HG03342 (cell line): ENCODE results near the gene DEK.
"Not testable (repeated sequence)": the region's sequence is repeated elsewhere in the genome, so short reads cannot be mapped to it uniquely, and the experiment has no call there.

Experiments used
- ATAC-seq: cut with Tn5 transposase; IDR thresholded peaks from one replicate; pipeline ENCODE4 v1.9.1; 2021; ENCODE audit warnings: mild to moderate bottlenecking, moderate library complexity; ENCODE audit not compliant: unreplicated experiment

DEK gene, protein sequence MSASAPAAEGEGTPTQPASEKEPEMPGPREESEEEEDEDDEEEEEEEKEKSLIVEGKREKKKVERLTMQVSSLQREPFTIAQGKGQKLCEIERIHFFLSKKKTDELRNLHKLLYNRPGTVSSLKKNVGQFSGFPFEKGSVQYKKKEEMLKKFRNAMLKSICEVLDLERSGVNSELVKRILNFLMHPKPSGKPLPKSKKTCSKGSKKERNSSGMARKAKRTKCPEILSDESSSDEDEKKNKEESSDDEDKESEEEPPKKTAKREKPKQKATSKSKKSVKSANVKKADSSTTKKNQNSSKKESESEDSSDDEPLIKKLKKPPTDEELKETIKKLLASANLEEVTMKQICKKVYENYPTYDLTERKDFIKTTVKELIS

DNA sequence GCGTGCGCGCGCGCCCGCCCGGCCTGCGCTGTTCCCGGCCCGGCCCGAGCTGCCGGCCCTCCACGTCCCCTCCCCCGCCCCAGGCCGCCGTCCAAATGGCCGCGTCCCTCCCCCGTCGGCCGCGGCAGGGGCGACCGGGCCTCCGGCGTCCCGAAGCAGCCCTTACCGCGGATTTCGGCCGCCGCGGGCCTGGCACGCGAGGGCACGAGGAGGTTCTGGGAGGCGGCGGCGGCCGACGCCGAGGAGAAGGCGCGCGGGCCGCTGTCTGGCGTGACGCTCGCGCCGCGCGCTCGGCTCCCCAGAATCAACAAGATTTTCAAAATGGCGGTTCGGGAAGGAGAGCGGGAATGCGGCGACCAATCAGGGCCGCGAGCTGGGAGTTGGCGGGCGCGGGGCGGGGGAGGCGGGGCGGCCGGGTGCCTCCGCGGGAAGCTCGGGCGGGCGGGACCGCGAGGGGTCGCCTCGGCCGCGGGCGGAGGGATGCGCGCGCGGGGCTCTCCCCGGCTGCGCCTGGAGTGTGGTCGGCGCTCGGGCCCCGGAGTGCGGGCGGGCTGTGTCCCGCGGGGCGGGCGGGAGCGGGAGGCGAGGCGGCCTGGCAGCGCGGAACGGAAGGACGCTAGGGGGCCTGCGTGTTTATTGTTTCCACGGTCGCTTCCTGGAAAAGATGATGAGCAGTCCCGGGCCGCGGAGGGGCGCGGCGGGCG, at the start of gene DEK:
Gene DEK, minus strand, starts transcription at position 312 of the 704 bp plus-strand sequence. CDS start 543 bp downstream, outside the sequence.
- ATAC-seq, result peak; percentile 36

DNA sequence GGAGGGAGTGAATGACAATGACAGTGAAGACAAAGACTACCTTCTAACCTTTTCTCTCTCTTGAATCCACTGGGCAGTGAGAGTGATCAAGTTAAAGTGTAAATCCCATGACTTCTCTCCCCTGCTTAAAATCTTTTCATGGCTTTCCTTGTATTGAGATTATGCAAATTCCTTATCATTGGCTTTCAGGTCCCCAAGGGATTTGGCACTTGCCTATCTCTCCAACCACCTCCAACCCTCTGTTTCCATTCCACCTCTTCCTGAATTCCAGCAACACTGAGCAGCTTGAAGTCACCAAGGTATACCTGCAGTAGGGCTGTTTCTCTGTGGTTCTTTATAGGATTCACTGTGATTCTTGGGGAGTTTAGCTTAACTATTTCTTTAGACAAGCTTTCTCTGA, 48.0 kb upstream of the DEK start:
- no peak for ATAC-seq

DNA sequence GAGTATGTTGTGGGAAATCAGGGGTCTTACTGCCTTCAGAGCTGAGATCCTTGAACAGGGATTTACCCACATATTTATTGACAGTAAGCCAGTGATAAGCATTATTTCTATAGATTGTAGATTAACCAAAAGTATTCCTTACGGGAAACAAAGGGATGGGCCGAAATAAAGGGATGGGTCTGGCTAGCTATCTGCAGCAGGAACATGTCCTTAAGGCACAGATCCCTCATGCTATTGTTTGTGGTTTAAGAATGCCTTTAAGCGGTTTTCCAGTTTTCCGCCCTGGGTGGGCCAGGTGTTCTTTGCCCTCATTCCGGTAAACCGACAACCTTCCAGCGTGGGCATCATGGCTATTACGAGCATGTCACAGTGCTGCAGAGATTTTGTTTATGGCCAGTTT, 45.7 kb upstream of the DEK start:
- not testable (repeated sequence) for ATAC-seq

DNA sequence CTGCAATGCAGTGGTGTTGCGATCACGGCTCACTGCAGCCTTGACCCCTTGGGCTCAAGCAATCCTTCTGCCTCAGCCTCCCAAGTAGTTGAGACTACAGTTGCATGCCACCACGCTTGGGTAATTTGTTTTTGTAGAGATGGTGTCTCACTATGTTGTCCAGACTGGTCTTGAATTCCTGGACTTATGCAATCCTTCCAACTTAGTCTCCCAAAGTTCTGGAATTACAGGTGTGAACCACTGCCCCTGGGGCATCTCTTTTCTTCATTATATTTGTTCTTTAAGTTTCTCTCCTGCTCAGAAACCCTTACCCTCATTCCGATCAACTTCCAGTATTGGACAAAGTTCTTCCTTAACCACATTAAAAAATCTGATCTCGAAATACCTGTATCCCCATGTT, 44.7 kb upstream of the DEK start:
- ATAC-seq, result no peak

DNA sequence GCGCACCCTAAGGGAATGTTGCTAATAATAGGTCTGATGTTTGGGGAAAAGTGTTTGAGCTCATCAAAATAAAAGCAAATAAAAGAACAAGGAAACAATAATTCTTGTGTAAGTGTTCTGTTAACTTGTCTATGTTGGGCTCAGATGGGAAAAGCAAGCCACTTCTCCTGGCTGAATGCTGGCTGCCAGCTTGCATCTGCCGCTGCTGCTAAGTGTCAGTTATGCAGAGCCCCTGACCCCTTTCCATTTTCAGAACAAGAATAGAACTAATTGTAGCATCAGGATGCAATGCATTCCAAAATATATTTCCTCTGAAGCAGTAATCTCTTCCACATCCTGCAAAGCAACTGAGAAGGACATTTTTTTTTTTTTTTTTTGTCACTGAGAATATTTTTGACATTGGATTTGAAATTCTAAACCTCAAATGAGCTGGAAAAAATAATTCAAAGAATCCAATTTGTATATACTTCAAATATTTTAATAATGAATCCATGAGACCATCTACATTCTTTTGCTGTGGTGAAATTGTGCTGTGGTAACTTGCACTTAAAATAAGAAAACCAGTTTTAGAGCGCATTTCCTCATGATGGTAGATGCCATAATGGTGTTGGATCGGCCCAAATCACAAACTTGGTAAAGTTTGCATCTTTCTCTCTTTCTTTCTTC, 43.9 kb upstream of the DEK start:
- ATAC-seq, result no peak

DNA sequence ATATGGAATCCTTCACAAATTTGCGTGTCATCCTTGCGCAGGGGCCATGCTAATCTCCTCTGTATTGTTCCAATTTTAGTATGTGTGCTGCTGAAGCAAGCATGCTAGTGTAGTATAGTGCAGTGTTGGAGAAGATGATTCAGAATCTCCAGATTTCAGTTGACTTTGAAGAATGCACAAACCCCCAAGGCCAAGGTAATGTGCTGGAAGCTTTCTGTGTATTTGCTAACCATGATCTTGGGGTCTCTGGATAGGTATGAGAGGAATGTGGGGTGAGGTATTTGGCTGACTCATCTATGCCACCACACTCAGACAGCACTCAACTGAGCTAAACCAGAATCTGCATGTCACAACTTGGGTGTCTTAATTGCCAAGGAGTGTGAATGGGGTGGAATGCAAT, 42.6 kb upstream of the DEK start:
- no peak for ATAC-seq

DNA sequence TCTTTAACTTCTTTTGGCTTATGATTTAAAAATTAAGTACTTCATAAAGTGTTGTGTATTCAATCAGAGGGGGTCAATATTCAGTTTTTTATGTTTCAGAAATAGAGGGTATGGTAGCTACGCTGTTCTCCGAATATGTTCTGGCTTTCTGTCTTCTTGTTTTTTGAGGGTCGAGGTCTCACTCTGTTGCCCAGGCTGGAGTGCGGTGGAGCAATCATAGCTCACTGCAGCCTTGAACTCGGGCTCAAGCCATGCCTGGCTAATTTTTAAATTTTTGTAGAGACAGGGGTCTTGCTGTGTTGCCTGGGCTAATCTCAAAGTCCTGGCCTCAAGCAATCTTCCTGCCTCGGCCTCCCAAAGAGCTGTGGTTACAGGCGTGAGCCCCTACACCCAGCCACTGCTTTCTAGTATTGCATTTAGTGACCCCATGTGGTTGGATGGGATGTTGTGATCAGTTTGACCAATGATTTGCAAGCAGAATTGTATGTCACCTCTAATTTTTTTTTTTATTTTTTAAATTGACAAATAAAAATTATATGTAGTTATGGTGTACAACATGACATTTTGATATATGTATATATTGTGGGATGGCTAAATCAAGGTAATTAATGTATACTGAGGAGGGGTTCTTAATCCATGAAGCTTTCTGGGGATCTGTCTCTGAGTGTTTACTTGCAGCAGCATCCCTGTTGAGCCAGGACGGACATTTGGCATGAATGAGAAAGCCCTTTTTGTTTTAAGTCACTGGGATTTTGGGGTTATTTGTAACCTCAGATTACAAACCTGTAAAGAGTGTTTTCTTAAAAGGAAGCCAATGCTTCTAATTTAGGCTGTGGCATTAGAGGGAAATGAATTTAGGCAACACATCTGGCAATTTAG, 38.5 kb upstream of the DEK start:
- ATAC-seq, result no peak

DNA sequence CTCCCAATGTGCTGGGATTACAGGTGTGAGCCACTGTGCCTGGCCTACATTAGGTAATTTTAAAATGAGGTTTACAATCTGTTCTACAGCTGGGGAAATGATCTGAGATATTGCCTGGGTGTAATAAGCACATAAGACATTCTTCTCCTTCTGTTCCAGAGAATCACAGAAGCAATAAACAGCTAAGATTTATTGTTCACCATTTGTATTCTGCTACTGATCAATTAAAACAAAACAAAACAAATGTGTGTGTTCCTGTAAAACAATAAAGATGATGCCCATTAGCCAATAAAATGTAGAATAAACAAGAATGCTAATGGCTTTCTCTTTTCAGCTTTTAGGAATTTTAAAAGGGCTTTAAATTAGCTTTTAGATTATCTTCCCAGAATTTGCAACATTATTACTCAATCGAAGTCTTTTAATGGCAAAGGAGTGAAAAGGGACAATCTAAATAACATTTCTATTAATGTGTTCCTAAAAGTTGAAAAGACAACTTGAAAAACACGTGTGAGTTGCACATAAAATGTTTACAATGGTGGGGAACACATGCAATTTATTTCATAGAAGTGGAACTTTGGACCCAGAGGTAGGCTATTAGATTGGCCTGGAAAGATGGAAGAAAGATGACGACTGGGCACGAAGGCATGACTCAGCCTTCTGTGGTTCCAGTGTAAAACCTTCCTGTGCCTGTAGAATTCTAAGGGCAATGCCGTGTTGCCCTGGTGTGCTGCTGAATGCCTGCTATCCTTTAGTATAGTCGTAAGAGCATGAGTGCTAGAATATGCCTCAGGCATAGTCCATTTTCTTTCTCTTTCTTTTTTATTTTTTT, 29.0 kb upstream of the DEK start:
- no peak for ATAC-seq

DNA sequence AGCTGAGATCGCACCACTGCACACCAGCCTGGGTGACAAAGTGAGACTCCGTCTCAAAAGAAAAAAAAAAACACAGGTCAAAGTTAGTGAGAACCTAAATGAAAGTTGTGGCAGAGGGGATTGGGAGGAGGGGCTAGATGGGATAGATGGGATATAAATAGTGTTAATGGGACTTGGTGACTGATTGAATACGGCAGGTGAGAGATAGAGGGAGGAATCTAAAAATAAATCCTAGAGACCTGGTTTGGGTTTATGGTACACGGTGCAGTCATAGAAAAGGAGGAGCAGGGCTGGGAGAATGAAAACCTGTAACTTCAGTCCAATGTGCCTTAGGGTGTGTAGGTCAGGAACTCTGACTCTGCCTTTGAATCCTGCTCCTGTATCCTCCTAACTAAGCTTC, 25.0 kb upstream of the DEK start:
- ATAC-seq, result no peak

DNA sequence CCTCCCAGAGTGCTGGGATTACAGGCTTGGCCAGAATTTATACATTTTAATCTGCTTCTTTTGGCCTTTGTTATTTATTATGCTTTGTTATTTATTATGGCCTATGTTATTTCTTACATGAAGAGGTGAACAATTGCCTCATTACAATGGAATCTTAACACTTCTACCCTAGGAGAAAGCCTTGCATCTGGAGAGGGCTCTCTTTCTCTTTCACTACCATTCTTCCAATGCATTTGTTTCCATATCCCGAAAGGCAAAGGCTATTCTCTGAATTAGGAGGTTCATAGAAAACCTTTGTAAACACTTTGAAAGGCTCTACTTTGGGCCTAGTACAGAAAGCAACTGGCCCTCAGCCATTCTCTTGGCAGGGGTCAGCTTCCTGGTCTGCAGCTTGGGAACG, 19.9 kb upstream of the DEK start:
- ATAC-seq, result no peak

DNA sequence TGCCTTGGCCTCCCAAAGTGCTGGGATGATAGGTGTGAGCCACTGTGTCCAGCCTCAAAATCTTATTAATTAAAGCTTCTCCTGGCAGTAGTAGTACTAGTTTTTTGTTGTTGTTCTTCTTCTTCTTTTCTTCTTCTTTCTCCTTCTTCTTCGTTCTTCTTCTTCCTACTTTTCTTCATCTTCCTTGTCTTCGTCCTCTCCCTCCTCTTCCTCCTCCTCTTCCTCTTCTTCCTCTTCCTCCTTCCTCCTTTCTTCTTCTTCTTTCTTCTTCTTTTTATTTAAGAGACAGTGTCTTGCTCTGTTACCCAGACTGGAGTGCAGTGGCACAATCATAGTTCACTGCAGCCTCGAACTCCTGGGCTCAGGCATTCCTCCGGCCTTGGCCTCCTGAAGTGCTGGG, 17.2 kb upstream of the DEK start:
- ATAC-seq, result no peak

DNA sequence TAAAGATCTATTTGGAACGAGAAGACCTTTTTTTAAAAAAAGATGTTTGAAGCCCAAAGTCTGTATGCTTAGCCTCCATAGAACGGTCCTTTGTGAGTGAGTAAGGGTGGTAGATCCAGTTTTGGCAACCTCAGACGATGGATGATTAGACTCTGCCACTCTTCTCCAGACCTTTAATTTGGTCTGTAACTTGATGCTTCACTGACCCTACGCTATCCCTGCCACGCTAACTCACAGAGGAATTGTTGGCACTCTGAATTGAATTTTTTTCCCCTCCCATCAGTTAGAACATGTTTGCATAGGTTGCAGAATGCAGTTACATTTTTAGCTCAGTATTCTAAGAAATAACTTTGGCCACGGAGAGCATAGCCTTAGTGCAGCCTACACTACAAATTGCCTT, 15.8 kb upstream of the DEK start:
- no peak for ATAC-seq

DNA sequence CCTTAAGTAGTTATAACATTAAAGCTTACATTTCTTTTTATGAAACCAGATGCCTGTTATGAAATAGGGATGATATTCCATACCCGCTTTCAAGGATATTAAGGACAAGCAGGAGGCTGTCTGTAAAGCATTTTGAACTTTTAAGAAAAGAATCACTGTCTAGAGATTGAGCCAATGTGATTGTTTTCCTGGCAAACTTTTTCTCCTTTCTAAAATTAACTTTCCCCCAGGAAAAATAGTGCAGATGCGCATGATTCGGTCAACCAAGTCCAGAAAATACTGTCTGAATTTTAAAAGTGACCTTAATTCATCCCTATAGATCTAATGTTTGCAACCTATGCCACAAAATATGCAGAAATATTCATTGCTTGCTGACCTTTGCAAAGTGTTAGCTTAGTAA, 15.1 kb upstream of the DEK start:
- no peak for ATAC-seq

DNA sequence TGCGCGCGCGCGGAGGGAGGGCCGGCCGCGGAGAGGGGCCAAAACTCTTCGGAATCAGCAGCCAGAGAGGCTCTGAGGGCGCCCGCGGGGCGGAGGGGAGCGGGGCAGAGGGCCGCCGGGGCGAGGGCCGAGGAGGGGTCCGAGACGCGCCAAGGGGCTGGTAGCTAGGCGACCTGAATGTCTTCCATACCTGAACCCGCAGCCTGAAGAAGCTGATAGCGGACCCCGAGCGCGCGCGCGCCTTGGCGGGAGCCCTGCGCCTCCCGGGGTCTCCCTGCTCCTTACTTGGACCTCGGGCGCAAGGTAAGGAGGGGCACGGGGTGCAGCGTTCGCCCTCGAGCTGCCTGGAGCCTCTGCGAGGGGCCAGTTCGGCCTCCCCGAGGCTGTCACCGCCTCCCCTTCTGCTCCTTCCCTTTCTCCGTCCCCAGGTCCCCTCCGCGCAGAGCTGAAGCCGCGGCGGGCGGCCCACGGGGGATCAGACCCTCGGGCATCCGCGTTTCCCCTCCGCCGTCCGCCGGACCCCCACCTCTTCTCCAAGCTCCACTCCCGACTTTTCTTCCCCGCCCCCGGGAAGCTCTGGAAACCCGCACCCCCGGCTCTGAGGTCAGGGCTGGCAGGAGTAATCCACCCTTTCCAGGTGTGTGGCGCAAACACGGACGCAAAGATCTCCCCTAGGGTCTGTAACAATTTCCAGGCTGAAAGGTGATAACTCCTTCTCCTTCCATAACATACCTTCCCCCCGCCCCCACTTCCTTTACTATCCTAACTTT, 13.1 kb upstream of the DEK start:
- no peak for ATAC-seq

DNA sequence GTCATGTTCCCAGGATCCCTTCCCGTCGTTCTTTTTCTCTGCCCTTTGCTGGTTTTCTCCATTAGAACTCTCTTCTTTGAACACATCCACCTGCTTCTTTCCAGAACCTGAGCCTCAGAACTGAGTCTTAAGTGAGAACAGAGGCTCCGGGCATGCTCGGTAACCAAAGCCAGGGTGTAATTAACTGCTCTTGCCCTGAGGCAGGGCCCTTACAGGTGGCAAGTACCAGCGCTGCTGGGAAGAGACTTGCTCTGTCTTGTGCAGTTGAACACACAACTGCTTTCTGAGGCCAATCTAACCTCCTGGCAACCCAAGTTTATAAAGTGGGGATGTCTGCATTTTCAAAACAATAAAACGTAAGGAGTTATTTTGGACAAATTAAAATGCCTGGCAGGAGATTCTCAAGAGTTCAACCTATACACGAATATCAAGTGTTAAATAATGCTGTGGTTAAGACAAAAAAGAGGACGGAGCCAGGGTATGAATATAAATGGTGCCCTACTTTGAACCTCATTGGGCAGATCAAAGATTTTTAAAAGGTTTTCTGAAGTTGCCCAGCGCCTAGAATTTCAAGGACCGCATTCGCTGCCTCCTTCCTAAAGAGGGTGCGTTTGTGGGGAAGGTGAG, 12.4 kb upstream of the DEK start:
- ATAC-seq, result no peak

DNA sequence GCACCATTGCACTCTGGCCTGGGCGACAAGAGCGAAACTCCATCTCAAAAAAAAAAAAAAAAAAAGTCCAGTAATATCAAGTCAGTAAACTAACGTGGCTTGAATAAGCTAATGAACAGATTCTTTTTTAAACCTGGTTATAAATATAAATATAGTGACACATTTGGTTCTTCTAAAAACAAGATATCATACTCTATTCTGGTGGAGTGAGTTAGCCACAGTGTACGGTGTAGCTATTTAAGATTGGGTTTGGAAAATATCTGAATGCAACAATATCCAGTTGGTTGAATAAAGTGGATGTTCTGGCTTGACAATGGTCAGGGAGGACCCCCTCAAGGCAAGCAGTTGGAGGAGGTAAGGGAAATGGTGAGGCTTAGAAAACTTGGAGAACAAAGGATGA, 5.9 kb upstream of the DEK start:
- no peak for ATAC-seq

DNA sequence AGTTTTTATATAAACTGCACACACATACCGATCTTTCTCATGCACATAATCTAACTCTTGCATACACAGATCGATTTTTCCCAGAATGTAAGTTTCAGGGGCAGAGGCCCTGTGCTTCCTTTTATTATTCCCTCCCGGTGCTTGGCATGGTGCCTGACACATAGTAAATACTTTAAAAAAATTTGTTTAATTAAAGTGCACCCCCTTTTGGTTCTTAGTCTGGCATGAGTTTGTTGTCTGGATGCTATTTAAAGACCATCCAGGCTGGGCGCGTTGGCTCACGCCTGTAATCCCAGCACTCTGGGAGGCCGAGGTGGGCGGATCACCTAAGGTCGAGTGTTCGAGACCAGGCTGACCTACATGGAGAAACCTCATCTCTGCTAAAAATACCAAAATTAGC, 5.4 kb upstream of the DEK start:
- no peak for ATAC-seq

DNA sequence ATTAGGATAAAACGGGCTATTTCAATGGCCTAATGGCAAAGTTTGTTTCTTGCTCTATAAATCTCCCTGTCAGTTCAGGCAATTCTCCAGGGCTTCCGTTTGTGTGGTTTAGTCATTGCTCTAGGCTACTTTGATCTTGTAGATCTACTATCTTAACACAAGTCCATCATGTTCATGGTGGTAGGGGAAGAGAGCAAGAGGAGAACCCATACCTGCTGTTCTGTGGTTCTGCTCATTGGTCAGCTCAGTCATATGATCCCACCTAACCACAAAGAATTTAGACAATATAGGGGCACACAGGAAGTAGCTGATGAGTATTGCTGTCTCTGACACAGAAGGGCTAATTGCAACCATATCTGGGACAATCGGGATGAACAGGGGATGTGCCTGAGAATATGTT, 4.9 kb upstream of the DEK start:
- peak; percentile 44 for ATAC-seq

DNA sequence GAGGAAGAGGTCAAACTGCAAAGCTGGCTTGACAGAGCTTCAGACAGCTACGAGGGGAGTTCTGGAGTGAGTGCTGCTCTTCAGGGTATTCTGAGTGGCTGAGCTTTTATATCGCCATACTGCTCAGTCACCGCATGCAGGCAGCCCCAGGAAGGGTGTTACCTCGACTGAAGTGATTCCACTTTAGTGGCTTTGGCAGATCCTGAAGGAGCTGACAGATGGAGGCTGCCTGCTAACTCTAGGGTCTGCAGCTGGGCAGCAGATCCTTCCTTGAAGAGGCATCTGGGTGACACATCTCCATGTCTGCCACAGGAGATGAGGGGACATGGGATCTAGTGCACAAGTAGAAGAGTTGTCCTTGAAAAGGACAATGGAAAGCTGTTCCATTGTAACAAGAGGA, 3.7 kb upstream of the DEK start:
- ATAC-seq, result no peak
